Measurements from ENCODE around the gene PITHD1. TPM values are rescaled to one million over a fixed set of nuclear protein-coding genes. Genes with fewer than 3 reads are reported as not detected.

The PITHD1 gene
- total RNA-seq, 2 experiments from 2014 or later, result 110 to 111 TPM

DNA sequence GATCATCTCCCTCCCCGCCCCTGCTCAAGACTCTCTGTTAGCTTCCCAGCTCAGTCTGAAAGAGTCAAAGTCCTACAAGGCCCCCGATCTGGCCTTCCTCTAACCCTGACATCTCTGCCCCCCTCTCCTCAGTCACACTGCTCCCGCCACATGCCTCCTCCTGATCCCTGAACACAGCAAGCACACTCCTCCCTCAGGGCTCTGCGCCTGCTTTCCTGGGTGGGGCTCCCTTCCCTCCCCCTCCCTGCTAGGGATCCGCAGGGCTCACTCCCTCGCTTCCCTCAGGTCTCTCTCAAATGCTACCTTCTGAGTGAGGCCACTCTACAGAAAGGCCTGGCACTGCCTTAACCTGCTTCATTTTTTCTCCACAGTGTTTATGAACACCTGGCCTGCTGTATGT lies 28.1 kb downstream of the PITHD1 start:
- Histone ChIP-seq H3K4me1 (ENCODE audit: insufficient read depth, low read length) (peaks cover 24% of the 10 kb centered on the region), H3K27ac (ENCODE audit: low read depth in 1 of 2, low read length in 2 of 2) (no peak overlapping the region), H3K27me3 (ENCODE audit: control insufficient read depth in 1 of 2, insufficient read depth in 2 of 2, low read length in 2 of 2) (no peaks in the 10 kb centered on the region), H3K36me3 (ENCODE audit: insufficient read depth, low read length) (peaks cover 10% of the 10 kb centered on the region), H3K9me3 (ENCODE audit: control insufficient read depth in 1 of 2, insufficient read depth in 1 of 2, low read length in 2 of 2) (no peaks in the 10 kb centered on the region), H3K4me3 (ENCODE audit: low read length) (no peak overlapping the region)
- DNase-seq, result no peak
- no peak overlapping the region for H3K4me3 Mint-ChIP-seq
- H3K27ac Mint-ChIP-seq, result no peak overlapping the region
- ATAC-seq (ENCODE audit: poor library complexity), result no peak
- H3K4me1 Mint-ChIP-seq (ENCODE audit: low read depth), result peaks cover 16% of the 10 kb centered on the region
- TF ChIP-seq, protein P1, sequence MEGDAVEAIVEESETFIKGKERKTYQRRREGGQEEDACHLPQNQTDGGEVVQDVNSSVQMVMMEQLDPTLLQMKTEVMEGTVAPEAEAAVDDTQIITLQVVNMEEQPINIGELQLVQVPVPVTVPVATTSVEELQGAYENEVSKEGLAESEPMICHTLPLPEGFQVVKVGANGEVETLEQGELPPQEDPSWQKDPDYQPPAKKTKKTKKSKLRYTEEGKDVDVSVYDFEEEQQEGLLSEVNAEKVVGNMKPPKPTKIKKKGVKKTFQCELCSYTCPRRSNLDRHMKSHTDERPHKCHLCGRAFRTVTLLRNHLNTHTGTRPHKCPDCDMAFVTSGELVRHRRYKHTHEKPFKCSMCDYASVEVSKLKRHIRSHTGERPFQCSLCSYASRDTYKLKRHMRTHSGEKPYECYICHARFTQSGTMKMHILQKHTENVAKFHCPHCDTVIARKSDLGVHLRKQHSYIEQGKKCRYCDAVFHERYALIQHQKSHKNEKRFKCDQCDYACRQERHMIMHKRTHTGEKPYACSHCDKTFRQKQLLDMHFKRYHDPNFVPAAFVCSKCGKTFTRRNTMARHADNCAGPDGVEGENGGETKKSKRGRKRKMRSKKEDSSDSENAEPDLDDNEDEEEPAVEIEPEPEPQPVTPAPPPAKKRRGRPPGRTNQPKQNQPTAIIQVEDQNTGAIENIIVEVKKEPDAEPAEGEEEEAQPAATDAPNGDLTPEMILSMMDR (IDR thresholded peaks at IDR 0.05), result no peak
- intact Hi-C loops (cut with DNase I, micrococcal nuclease), result loop anchor here in 1 of 2 experiments (10.0 kb wide), 2 partner anchors 149 to 441 kb away; partner anchors contain the start of genes PNRC2 and ZNF436
- CTCF ChIA-PET, result no interaction called here
- H3K27me3 Mint-ChIP-seq, result no peaks in the 10 kb centered on the region
- H3K36me3 Mint-ChIP-seq (ENCODE audit: low read depth), result peaks cover 32% of the 10 kb centered on the region
- no peaks in the 10 kb centered on the region for H3K9me3 Mint-ChIP-seq
- POLR2A ChIA-PET, result interaction anchor here (0.6 kb wide), 1 partner anchor 731 kb away, joined by 3 read pairs; no protein-coding TSS in a partner anchor

- no peak for ATAC-seq (ENCODE audit: poor library complexity)
- intact Hi-C loops (cut with DNase I, micrococcal nuclease), result loop anchor here in 1 of 2 experiments (10.0 kb wide), 2 partner anchors 147 to 443 kb away; partner anchors contain the start of genes PNRC2 and ZNF436
These were observed 29.2 kb downstream of the PITHD1 start for GRCh38 chr1:23807453-23807852.

GRCh38 chr1:23809751-23810171 lies 31.5 kb downstream of the PITHD1 start:
- no peak overlapping the region for H3K4me3 Mint-ChIP-seq
- DNase-seq (peak; percentile 73 to 91 (median 78)), ATAC-seq (ENCODE audit: poor library complexity) (peak; percentile 94)
- ChIA-PET CTCF (interaction anchor here (0.6 to 3.1 kb wide), 20 partner anchors 9 to 149 kb away, joined by 3 to 44 read pairs (median 6); partner anchors contain the start of genes FUCA1, GALE, HMGCL and LYPLA2), POLR2A (interaction anchor here (1.0 to 2.1 kb wide), 9 partner anchors 8 to 150 kb away, joined by 3 to 10 read pairs (median 4); partner anchors contain the start of genes HMGCL, PITHD1 and PNRC2)
- TF ChIP-seq, protein P1 (IDR thresholded peaks at IDR 0.05), result peak; percentile 68
- H3K27ac Mint-ChIP-seq, result no peak overlapping the region
- no peaks in the 10 kb centered on the region for H3K27me3 Mint-ChIP-seq
- Histone ChIP-seq H3K9me3 (ENCODE audit: control insufficient read depth in 1 of 2, insufficient read depth in 1 of 2, low read length in 2 of 2) (no peaks in the 10 kb centered on the region), H3K27ac (ENCODE audit: low read depth in 1 of 2, low read length in 2 of 2) (no peak overlapping the region), H3K4me3 (ENCODE audit: low read length) (no peak overlapping the region), H3K27me3 (ENCODE audit: control insufficient read depth in 1 of 2, insufficient read depth in 2 of 2, low read length in 2 of 2) (no peaks in the 10 kb centered on the region), H3K36me3 (ENCODE audit: insufficient read depth, low read length) (peaks cover 28% of the 10 kb centered on the region), H3K4me1 (ENCODE audit: insufficient read depth, low read length) (peaks cover 16% of the 10 kb centered on the region)
- intact Hi-C loops (cut with DNase I, micrococcal nuclease), result loop anchor here (1.0 to 10.0 kb wide), 6 partner anchors 59 to 445 kb away; partner anchors contain the start of genes FUCA1 (in 2 of the 2), PNRC2 (in 1 of the 2) and ZNF436 (in 1 of the 2)
- H3K9me3 Mint-ChIP-seq, result no peaks in the 10 kb centered on the region
- H3K4me1 Mint-ChIP-seq (ENCODE audit: low read depth), result peaks cover 14% of the 10 kb centered on the region
- peaks cover 59% of the 10 kb centered on the region for H3K36me3 Mint-ChIP-seq (ENCODE audit: low read depth)

More at GRCh38 chr1:23807453-23807852, 29.2 kb downstream of the PITHD1 start:
- Histone ChIP-seq H3K36me3 (ENCODE audit: insufficient read depth, low read length) (peaks cover 15% of the 10 kb centered on the region), H3K27me3 (ENCODE audit: control insufficient read depth in 1 of 2, insufficient read depth in 2 of 2, low read length in 2 of 2) (no peaks in the 10 kb centered on the region), H3K4me1 (ENCODE audit: insufficient read depth, low read length) (peaks cover 16% of the 10 kb centered on the region), H3K27ac (ENCODE audit: low read depth in 1 of 2, low read length in 2 of 2) (no peak overlapping the region), H3K9me3 (ENCODE audit: control insufficient read depth in 1 of 2, insufficient read depth in 1 of 2, low read length in 2 of 2) (no peaks in the 10 kb centered on the region), H3K4me3 (ENCODE audit: low read length) (no peak overlapping the region)
- H3K36me3 Mint-ChIP-seq (ENCODE audit: low read depth), result peaks cover 43% of the 10 kb centered on the region
- H3K4me3 Mint-ChIP-seq, result no peak overlapping the region
- H3K4me1 Mint-ChIP-seq (ENCODE audit: low read depth), result peaks cover 14% of the 10 kb centered on the region
- no peak overlapping the region for H3K27ac Mint-ChIP-seq
- POLR2A ChIA-PET, result no interaction called here
- DNase-seq, result no peak
- no peaks in the 10 kb centered on the region for H3K9me3 Mint-ChIP-seq
- CTCF ChIA-PET, result interaction anchor here (0.8 kb wide), 1 partner anchor 35 kb away, joined by 3 read pairs; no protein-coding TSS in a partner anchor
- TF ChIP-seq, protein P1 (IDR thresholded peaks at IDR 0.05), result no peak
- H3K27me3 Mint-ChIP-seq, result no peaks in the 10 kb centered on the region

Data from CD4-positive, alpha-beta T cell (primary cell).